Sigmoid colon (tissue), 4 donors: Measurements from ENCODE around the gene CNTN5.

ENCODE experiments used
- EP300 ChIP-seq, 4 donors: sonication (generic); formaldehyde crosslinking; IDR thresholded peaks; one replicate each; pipeline ENCODE4 v1.6.1; 2017; ENCODE audit warnings: antibody characterized with exemption in 4 of 4
- POLR2A ChIP-seq, 2 donors: fragments of 450-650 bp; IDR thresholded peaks; one replicate each; pipeline ENCODE4 v1.6.1; 2016; ENCODE audit warnings: antibody characterized with exemption in 2 of 2, mild to moderate bottlenecking in 2 of 2, moderate library complexity in 2 of 2

- TF ChIP-seq POLR2A (IDR thresholded peaks at IDR 0.05), result no peak
- no peak for TF ChIP-seq EP300 (IDR thresholded peaks at IDR 0.05)
Observed at GRCh38 chr11:99063331-99063730, 42.6 kb downstream of the CNTN5 start.
